K562 (cell line): ENCODE data around the gene MXRA7. TPM values are rescaled to one million over a fixed set of nuclear protein-coding genes. Genes with fewer than 3 reads are reported as not detected.

Experiments
- ATAC-seq: fragments of 200-7000 bp; cut with Tn5 transposase; 3 replicates; pipeline ENCODE4 v1.9.1; 2020; ENCODE audit warnings: moderate library complexity
- BruUV-seq: library from RNA; stranded (reverse); fragments of 400-500 nt; replicated peaks from 2 replicates; lab custom pipeline; 2021; lab: Mats Ljungman, UMichigan
- CTCF ChIA-PET: fragments of 300-600 bp; formaldehyde crosslinking; extraction: SDS; loops from one replicate; lab custom pipeline; 2021; ENCODE audit warnings: low intra/inter-chr PET ratio; lab: Yijun Ruan, JAX
- POLR2A ChIA-PET: fragments of 300-600, 350-650 bp; sonication (Branson Sonifier 250); formaldehyde crosslinking; extraction: SDS; loops from one replicate; lab custom pipeline; 2021; ENCODE audit warnings: antibody characterized with exemption, inconsistent platforms; lab: Yijun Ruan, JAX
- DNase-seq, 4 experiments: peaks; one replicate each; pipeline versions ENCODE4 v3.0.0 to v3.0.0-alpha.2; 2011 to 2018; ENCODE audit warnings: low spot score in 3 of 4, mixed read lengths in 3 of 4; ENCODE audit errors: extremely low read depth in 1 of 4
- FAIRE-seq: peaks from 2 replicates; lab custom pipeline; 2011; peaks lifted over from hg19 to GRCh38; lab: Jason Lieb, UNC
- H2AFZ ChIP-seq: 2 replicates; pipeline ENCODE4 v1.6.0; 2011; ENCODE audit warnings: low read depth, low read length, control low read depth, inconsistent platforms
- H3K27ac ChIP-seq: fragments of 200-600 bp; 3 replicates; pipeline ENCODE4 v1.8.0; 2011; ENCODE audit warnings: low read depth, mild to moderate bottlenecking, control low read depth, inconsistent platforms, low read length, moderate library complexity, mixed read lengths; ENCODE audit errors: extremely low read depth
- H3K27me3 ChIP-seq, 2 experiments: fragments of 300-600 bp in 1 of 2; 2 replicates in 1 of 2; 3 replicates in 1 of 2; pipeline versions ENCODE4 v1.6.0 to v1.8.0; 2011; ENCODE audit warnings: inconsistent platforms in 2 of 2, low read length in 2 of 2, mild to moderate bottlenecking in 1 of 2, mixed read lengths in 1 of 2, moderate library complexity in 1 of 2; ENCODE audit not compliant: control insufficient read depth in 2 of 2, insufficient read depth in 2 of 2
- H3K36me3 ChIP-seq: fragments of 300-600 bp; 3 replicates; pipeline ENCODE4 v1.8.0; 2011; ENCODE audit warnings: mild to moderate bottlenecking, low read length, inconsistent platforms; ENCODE audit not compliant: control insufficient read depth, insufficient read depth
- H3K4me1 ChIP-seq, 2 experiments: fragments of 200-600 bp in 1 of 2; replicated peaks in 1 of 2; 2 replicates in 1 of 2; 3 replicates in 1 of 2; pipeline versions ENCODE4 v1.5.1 to v1.8.0; 2011; ENCODE audit warnings: inconsistent platforms in 2 of 2, low read length in 2 of 2, mild to moderate bottlenecking in 1 of 2, mixed read lengths in 1 of 2, moderate library complexity in 1 of 2; ENCODE audit not compliant: control insufficient read depth in 2 of 2, insufficient read depth in 2 of 2
- H3K4me2 ChIP-seq: 2 replicates; pipeline ENCODE4 v1.6.1; 2011; ENCODE audit warnings: low read length, control low read depth, inconsistent platforms, mixed read lengths; ENCODE audit not compliant: insufficient read depth
- H3K4me3 ChIP-seq: fragments of 200-600 bp; sonication (generic), shearing (Covaris generic); 2 replicates; pipeline ENCODE4 v1.5.1; 2016; ENCODE audit warnings: control low read depth, inconsistent platforms
- H3K79me2 ChIP-seq: fragments of 200-600 bp; 3 replicates; pipeline ENCODE4 v1.8.0; 2011; ENCODE audit warnings: low read length, inconsistent platforms; ENCODE audit not compliant: control insufficient read depth, insufficient read depth
- H3K9ac ChIP-seq, 2 experiments: 2 replicates each; pipeline versions ENCODE4 v1.6.0 to v1.6.1; 2011; ENCODE audit warnings: low read depth in 2 of 2, low read length in 2 of 2, control low read depth in 1 of 2, inconsistent platforms in 1 of 2, mild to moderate bottlenecking in 1 of 2, mixed read lengths in 1 of 2; ENCODE audit not compliant: insufficient read depth in 1 of 2
- H3K9me1 ChIP-seq: one replicate; pipeline ENCODE4 v1.6.0; 2011; ENCODE audit warnings: inconsistent platforms, mild to moderate bottlenecking, low read length, moderate library complexity; ENCODE audit not compliant: control insufficient read depth, insufficient read depth
- H3K9me3 ChIP-seq: replicated peaks from 2 replicates; pipeline ENCODE4 v1.5.1; 2011; ENCODE audit warnings: low read depth, low read length, inconsistent platforms; ENCODE audit not compliant: control insufficient read depth, insufficient read depth
- H4K20me1 ChIP-seq: replicated peaks from 2 replicates; pipeline ENCODE4 v1.6.1; 2011; ENCODE audit warnings: low read length, inconsistent platforms, mixed read lengths; ENCODE audit not compliant: control insufficient read depth, insufficient read depth
- AFF4 ChIP-seq: sonication (generic); formaldehyde crosslinking; IDR thresholded peaks from 2 replicates; pipeline ENCODE4 v1.8.0; 2023; ENCODE audit warnings: mild to moderate bottlenecking, missing genetic modification reagents
- C11orf30 ChIP-seq: fragments of 450-650 bp; IDR thresholded peaks from 2 replicates; pipeline ENCODE4 v1.6.1; 2016; ENCODE audit warnings: low read depth, mild to moderate bottlenecking
- CCAR2 ChIP-seq: fragments of 200-400 bp; formaldehyde crosslinking; IDR thresholded peaks from 2 replicates; pipeline ENCODE4 v1.6.1; 2017; ENCODE audit warnings: mild to moderate bottlenecking, low read depth, low read length
- CHD2 ChIP-seq: IDR thresholded peaks from 2 replicates; pipeline ENCODE4 v1.6.1; 2011; ENCODE audit warnings: low read depth, low read length
- FUS ChIP-seq: fragments of 200-400 bp; formaldehyde crosslinking; optimal IDR thresholded peaks from 2 replicates; pipeline ENCODE3; 2017; ENCODE audit warnings: low read depth, low read length
- MCM3 ChIP-seq: fragments of 450-650 bp; IDR thresholded peaks from 2 replicates; pipeline ENCODE4 v1.6.1; 2016
- MECOM ChIP-seq: fragments of 250-450 bp; sonication (Bioruptor Pico); IDR thresholded peaks from 2 replicates; pipeline ENCODE4 v1.8.0; 2022; ENCODE audit warnings: inconsistent platforms
- MEIS2 ChIP-seq: fragments of 450-650 bp; IDR thresholded peaks from 2 replicates; pipeline ENCODE4 v1.6.1; 2014; ENCODE audit warnings: mild to moderate bottlenecking; ENCODE audit not compliant: partially characterized antibody
- SMARCA4 ChIP-seq: fragments of 450-650 bp; IDR thresholded peaks from 2 replicates; pipeline ENCODE4 v1.6.1; 2016
- ZKSCAN3 ChIP-seq: fragments of 250-450 bp; sonication (Bioruptor Pico); IDR thresholded peaks from 2 replicates; pipeline ENCODE4 v1.4.0; 2020
- ZNF121 ChIP-seq: sonication (generic); formaldehyde crosslinking; conservative IDR thresholded peaks from 2 replicates; pipeline ENCODE4 v1.8.0; 2022; ENCODE audit warnings: missing genetic modification reagents
- ZNF23 ChIP-seq: fragments of 250-450 bp; sonication (Bioruptor Pico); IDR thresholded peaks from 2 replicates; pipeline ENCODE4 v1.4.0; 2020; ENCODE audit warnings: mild to moderate bottlenecking
- ZNF239 ChIP-seq: fragments of 250-450 bp; sonication (Bioruptor Pico); IDR thresholded peaks from 2 replicates; pipeline ENCODE4 v1.4.0; 2020; ENCODE audit warnings: mild to moderate bottlenecking
- WGBS: fragments of 100-300 bp; shearing (Covaris generic); methylation state at CpG from one replicate; pipeline ENCODE4 v1.1.6; 2016; ENCODE audit warnings: low coverage, mixed read lengths; ENCODE audit not compliant: insufficient coverage; ENCODE audit errors: missing lambda C conversion rate; 5-methylcytosine and 5-hydroxymethylcytosine counted together
- in situ Hi-C: fragments of 300-500 bp; cut with MboI; formaldehyde crosslinking; loops from 4 replicates; pipeline ENCODE4 v1.15.0; 2018; ENCODE audit warnings: inconsistent platforms, mixed read lengths
- intact Hi-C: fragments of 100-400 bp; cut with micrococcal nuclease; formaldehyde crosslinking; loops from 2 replicates; pipeline ENCODE4 v1.14.2; 2022
- polyA plus RNA-seq, 8 experiments: library from polyadenylated mRNA; depleted of rRNA in 4 of 8; stranded (reverse) in 5 of 8; unstranded in 3 of 8; fragments of >200 nt; fragmentation: Nextera tagmentation in 2 of 8; fragmentation: Illumina TruSeq in 1 of 8; extraction: Ambion mirVana in 2 of 8; extraction: Trizol in 1 of 8; gene quantifications; 2 replicates each; pipeline versions ENCODE4 v1.2.1 to v1.2.3, GENCODE V29; 2011 to 2014; ENCODE audit warnings: inconsistent platforms in 1 of 8, missing spikeins in 1 of 8
- total RNA-seq, 7 experiments: library from RNA; depleted of rRNA in 6 of 7; stranded (reverse); fragments of >200 nt in 6 of 7; fragmentation: Illumina TruSeq in 2 of 7; extraction: Trizol in 2 of 7; gene quantifications; 2 replicates each; pipeline versions ENCODE4 v1.2.1 to v1.2.3, GENCODE V29; 2011 to 2021; ENCODE audit warnings: low replicate concordance in 1 of 7

MXRA7 gene
- total and polyA plus RNA-seq, 9 of the 15 experiments (the other 6 are each of a cell fraction or from before 2014, with no cell fraction given) = 2.6 to 38.4 (median 14.3) TPM

- no peaks in the 10 kb centered on the region for H4K20me1 ChIP-seq
- WGBS = 55% methylated on average over 13 of the region's 13 CpGs
- ChIA-PET POLR2A (interaction anchor here (0.6 to 2.3 kb wide), 4 partner anchors 9 to 144 kb away, joined by 3 to 6 read pairs (median 3); no protein-coding TSS in a partner anchor), CTCF (no interaction called here)
- no peak overlapping the region for H2AFZ ChIP-seq
- H3K79me2 ChIP-seq = no peaks in the 10 kb centered on the region
- H3K9me1 ChIP-seq = no peaks in the 10 kb centered on the region
- ATAC-seq (no peak), DNase-seq (peak in 1 of 4 experiments; percentile 4), FAIRE-seq (no peak)
- in situ Hi-C loops = no loop called here
- no peaks in the 10 kb centered on the region for H3K36me3 ChIP-seq
- no peak overlapping the region for H3K4me3 ChIP-seq
- H3K9ac ChIP-seq = no peak overlapping the region
- intact Hi-C loops = no loop called here
- no peak overlapping the region for H3K27ac ChIP-seq
- H3K27me3 ChIP-seq = no peaks in the 10 kb centered on the region
- no peak overlapping the region for H3K4me2 ChIP-seq
- TF ChIP-seq FUS = no peak
- TF ChIP-seq ZNF121 (CRISPR knock-in tag) = peak; percentile 67; the same call in 1 of the 2 replicates
- BruUV-seq = no TSS peak
- H3K4me1 ChIP-seq = peaks cover 8 to 24% of the 10 kb centered on the region in 2 experiments; a peak in 3 of 5 replicates
- H3K9me3 ChIP-seq = no peaks in the 10 kb centered on the region
Measured at GRCh38 chr17:76690596-76691280, 20.0 kb downstream of the MXRA7 start.

GRCh38 chr17:76689859-76690258 is 20.9 kb downstream of the MXRA7 start:
- Histone ChIP-seq H3K4me2 (no peak overlapping the region; the same call in 1 of the 2 replicates), H3K27ac (no peak overlapping the region), H3K9me1 (no peaks in the 10 kb centered on the region), H4K20me1 (no peaks in the 10 kb centered on the region), H3K27me3 (no peaks in the 10 kb centered on the region), H3K36me3 (no peaks in the 10 kb centered on the region), H3K4me3 (no peak overlapping the region), H3K79me2 (no peaks in the 10 kb centered on the region), H3K4me1 (peaks cover 8 to 31% of the 10 kb centered on the region in 2 experiments; a peak in 3 of 5 replicates), H3K9me3 (no peaks in the 10 kb centered on the region), H3K9ac (0 out of 4 replicates have a peak overlapping the region, but pooled peaks of 1 of the 2 experiments have one; percentile 31), H2AFZ (0 out of 2 replicates have a peak overlapping the region, but pooled peaks have one; percentile 58)
- in situ Hi-C loops = no loop called here
- 18% methylated on average over 9 of the region's 11 CpGs for WGBS
- CTCF ChIA-PET = interaction anchor here (0.7 kb wide), 1 partner anchor 151 kb away, joined by 3 read pairs; no protein-coding TSS in a partner anchor
- POLR2A ChIA-PET = interaction anchor here (2.3 kb wide), 1 partner anchor 19 kb away, joined by 6 read pairs; no protein-coding TSS in a partner anchor
- DNase-seq (peak in 1 of 4 experiments; percentile 5), FAIRE-seq (no peak), ATAC-seq (peak; percentile 44; the same call in 2 of the 3 replicates)
- no TSS peak for BruUV-seq
- intact Hi-C loops = no loop called here
- TF ChIP-seq ZKSCAN3 (CRISPR knock-in tag) (no peak), SMARCA4 (peak; percentile 47; the same call in 1 of the 2 replicates), MCM3 (no peak), MEIS2 (peak; percentile 88), CCAR2 (no peak), C11orf30 (peak; percentile 74), ZNF23 (CRISPR knock-in tag) (no peak), AFF4 (CRISPR knock-in tag) (no peak), ZNF239 (CRISPR knock-in tag) (no peak), MECOM (CRISPR knock-in tag) (peak; percentile 60; the same call in 1 of the 2 replicates), CHD2 (no peak)
